ENCODE data around the gene ITGA8.
"Not testable (repeated sequence)": the region's sequence is repeated elsewhere in the genome, so short reads cannot be mapped to it uniquely, and the experiment has no call there.

Gene ITGA8

DNA sequence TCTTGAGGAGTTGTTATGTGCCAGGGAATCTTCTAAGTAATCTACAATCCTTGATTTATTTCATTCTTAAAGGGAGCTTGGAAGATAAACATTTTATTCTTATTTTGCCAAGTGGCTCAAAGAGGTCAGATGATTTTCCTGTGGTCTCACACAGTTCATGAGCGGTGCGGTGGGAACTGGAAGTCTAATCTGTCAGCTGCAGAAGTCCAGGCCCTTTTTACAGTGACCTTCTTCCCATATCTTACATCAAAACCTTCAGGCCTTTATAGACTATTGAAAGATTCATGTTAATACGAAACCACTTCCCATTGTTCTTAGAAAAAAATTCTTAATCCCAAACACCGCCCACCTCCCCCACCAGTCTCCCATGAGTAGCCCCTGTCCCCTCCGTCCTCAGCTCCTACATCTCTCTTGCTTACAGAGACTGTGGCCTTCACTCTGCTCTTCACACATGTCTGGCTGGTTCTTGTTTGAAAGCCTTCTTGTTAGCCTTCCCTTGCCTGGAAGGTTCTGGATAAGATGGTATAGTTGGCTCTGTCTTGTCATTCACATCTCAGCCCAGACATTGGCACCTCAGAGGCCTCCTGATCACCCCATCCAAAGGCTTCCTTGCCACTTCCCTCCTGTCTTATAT, 61.5 kb downstream of the ITGA8 start:
- no peaks in the 10 kb centered on the region for H3K27me3 ChIP-seq (ENCODE audit: control insufficient read depth in 1 of 2, insufficient read depth in 2 of 2, low read length in 2 of 2)
- no peak overlapping the region for H3K4me3 ChIP-seq (ENCODE audit: low read depth in 1 of 2, low read length in 2 of 2)
- H3K9me3 ChIP-seq (ENCODE audit: control insufficient read depth in 1 of 2, low read length in 2 of 2): no peaks in the 10 kb centered on the region
- H3K4me1 ChIP-seq (ENCODE audit: control insufficient read depth in 1 of 2, insufficient read depth in 2 of 2, low read length in 2 of 2): no peaks in the 10 kb centered on the region
- no peaks in the 10 kb centered on the region for H3K36me3 ChIP-seq (ENCODE audit: control insufficient read depth in 1 of 2, insufficient read depth in 2 of 2, low read length in 2 of 2)
- no peak overlapping the region for H3K27ac ChIP-seq (ENCODE audit: low read depth, low read length)
- H3K9ac ChIP-seq (ENCODE audit: low read depth in 1 of 2, low read length in 2 of 2): no peak overlapping the region

DNA sequence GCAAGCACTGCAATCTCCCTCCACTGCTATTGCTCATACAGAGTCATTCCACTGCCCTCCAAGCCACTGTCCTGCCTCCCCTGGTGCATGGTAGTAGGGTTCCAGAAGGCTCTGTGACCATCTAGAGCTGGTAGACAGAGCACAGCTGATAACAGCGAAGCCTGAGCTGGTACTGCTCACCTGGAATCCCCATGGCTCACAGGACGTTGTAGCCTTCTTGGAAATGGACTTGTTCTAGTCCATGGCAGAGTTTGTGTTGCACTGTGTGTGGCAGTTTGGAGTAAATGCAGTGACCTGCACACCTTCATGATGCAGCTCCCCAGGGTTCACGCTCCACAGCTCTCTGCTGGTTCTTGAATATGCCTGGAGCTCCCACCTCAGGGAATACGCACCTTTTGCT, 67.0 kb downstream of the ITGA8 start:
- Histone ChIP-seq H3K27me3 (ENCODE audit: control insufficient read depth in 1 of 2, insufficient read depth in 2 of 2, low read length in 2 of 2) (no peaks in the 10 kb centered on the region), H3K4me1 (ENCODE audit: control insufficient read depth in 1 of 2, insufficient read depth in 2 of 2, low read length in 2 of 2) (no peaks in the 10 kb centered on the region), H3K36me3 (ENCODE audit: control insufficient read depth in 1 of 2, insufficient read depth in 2 of 2, low read length in 2 of 2) (no peaks in the 10 kb centered on the region), H3K9me3 (ENCODE audit: control insufficient read depth in 1 of 2, low read length in 2 of 2) (no peaks in the 10 kb centered on the region), H3K27ac (ENCODE audit: low read depth, low read length) (no peak overlapping the region), H3K4me3 (ENCODE audit: low read depth in 1 of 2, low read length in 2 of 2) (no peak overlapping the region), H3K9ac (ENCODE audit: low read depth in 1 of 2, low read length in 2 of 2) (no peak overlapping the region)

DNA sequence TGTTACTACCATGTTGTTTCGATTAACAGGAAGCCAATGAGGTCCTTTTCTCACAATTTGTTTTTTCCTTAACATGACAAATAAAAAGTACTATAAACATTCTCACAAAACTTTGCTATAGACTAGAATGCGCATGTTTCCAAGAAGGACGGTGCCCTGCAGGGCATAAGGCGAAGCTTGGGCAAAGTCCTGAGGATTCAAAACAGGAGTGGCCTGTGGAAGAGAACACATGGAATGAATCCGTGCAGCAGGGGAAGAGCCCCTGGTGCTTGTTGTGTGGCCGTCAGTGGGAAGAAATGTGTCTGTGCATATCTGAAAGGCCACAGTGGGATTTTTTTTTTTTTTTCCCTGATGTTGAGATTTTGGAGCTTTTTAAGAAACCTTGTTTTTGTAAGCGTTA, 67.6 kb downstream of the ITGA8 start:
- Histone ChIP-seq H3K36me3 (ENCODE audit: control insufficient read depth in 1 of 2, insufficient read depth in 2 of 2, low read length in 2 of 2) (no peaks in the 10 kb centered on the region), H3K9ac (ENCODE audit: low read depth in 1 of 2, low read length in 2 of 2) (no peak overlapping the region), H3K4me3 (ENCODE audit: low read depth in 1 of 2, low read length in 2 of 2) (no peak overlapping the region), H3K27me3 (ENCODE audit: control insufficient read depth in 1 of 2, insufficient read depth in 2 of 2, low read length in 2 of 2) (no peaks in the 10 kb centered on the region), H3K27ac (ENCODE audit: low read depth, low read length) (no peak overlapping the region), H3K9me3 (ENCODE audit: control insufficient read depth in 1 of 2, low read length in 2 of 2) (no peaks in the 10 kb centered on the region), H3K4me1 (ENCODE audit: control insufficient read depth in 1 of 2, insufficient read depth in 2 of 2, low read length in 2 of 2) (no peaks in the 10 kb centered on the region)

DNA sequence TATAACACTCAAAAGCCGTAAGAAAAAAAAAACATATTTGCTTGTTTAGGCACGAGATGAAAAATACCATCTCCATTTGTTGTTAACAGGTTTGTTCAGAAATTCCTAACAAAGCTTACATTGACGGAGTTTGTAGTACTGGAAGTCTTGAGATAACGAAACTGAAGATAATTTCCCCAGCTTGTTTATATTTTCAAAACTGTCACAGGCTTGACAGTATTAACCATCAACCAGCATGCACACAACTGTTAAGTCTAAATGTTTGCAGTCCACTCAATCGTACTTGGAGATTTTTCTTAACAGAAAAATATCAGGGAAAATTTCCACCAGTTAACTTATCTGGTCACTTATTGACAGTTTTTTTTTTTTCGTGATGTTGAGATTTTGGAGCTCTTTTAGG, 68.5 kb downstream of the ITGA8 start:
- Histone ChIP-seq H3K27me3 (ENCODE audit: control insufficient read depth in 1 of 2, insufficient read depth in 2 of 2, low read length in 2 of 2) (no peaks in the 10 kb centered on the region), H3K4me1 (ENCODE audit: control insufficient read depth in 1 of 2, insufficient read depth in 2 of 2, low read length in 2 of 2) (no peaks in the 10 kb centered on the region), H3K9ac (ENCODE audit: low read depth in 1 of 2, low read length in 2 of 2) (no peak overlapping the region), H3K4me3 (ENCODE audit: low read depth in 1 of 2, low read length in 2 of 2) (no peak overlapping the region), H3K36me3 (ENCODE audit: control insufficient read depth in 1 of 2, insufficient read depth in 2 of 2, low read length in 2 of 2) (no peaks in the 10 kb centered on the region), H3K27ac (ENCODE audit: low read depth, low read length) (no peak overlapping the region), H3K9me3 (ENCODE audit: control insufficient read depth in 1 of 2, low read length in 2 of 2) (no peaks in the 10 kb centered on the region)

DNA sequence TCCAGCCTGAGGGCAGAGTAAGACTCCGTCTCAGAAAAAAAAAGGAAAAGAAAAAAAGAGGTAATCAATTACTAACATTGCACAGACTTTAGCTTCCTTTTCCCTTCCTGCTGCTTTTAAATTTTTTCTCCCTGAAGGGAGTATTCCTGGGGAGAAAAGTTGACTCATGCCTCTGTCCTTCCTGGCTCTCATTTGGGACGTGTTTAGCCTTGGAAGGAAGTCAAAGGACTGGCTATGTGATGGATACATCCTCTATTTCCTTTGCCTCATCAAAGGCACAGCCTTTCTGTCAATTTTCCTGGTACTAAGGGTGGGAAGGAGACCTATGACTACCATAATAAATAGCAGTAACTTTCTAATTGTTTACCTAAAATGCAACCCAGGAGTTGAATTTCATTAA, 77.6 kb downstream of the ITGA8 start:
- Histone ChIP-seq H3K27me3 (ENCODE audit: control insufficient read depth in 1 of 2, insufficient read depth in 2 of 2, low read length in 2 of 2) (no peaks in the 10 kb centered on the region), H3K4me1 (ENCODE audit: control insufficient read depth in 1 of 2, insufficient read depth in 2 of 2, low read length in 2 of 2) (no peaks in the 10 kb centered on the region), H3K27ac (ENCODE audit: low read depth, low read length) (no peak overlapping the region), H3K9ac (ENCODE audit: low read depth in 1 of 2, low read length in 2 of 2) (no peak overlapping the region), H3K4me3 (ENCODE audit: low read depth in 1 of 2, low read length in 2 of 2) (no peak overlapping the region), H3K36me3 (ENCODE audit: control insufficient read depth in 1 of 2, insufficient read depth in 2 of 2, low read length in 2 of 2) (no peaks in the 10 kb centered on the region), H3K9me3 (ENCODE audit: control insufficient read depth in 1 of 2, low read length in 2 of 2) (no peaks in the 10 kb centered on the region)

DNA sequence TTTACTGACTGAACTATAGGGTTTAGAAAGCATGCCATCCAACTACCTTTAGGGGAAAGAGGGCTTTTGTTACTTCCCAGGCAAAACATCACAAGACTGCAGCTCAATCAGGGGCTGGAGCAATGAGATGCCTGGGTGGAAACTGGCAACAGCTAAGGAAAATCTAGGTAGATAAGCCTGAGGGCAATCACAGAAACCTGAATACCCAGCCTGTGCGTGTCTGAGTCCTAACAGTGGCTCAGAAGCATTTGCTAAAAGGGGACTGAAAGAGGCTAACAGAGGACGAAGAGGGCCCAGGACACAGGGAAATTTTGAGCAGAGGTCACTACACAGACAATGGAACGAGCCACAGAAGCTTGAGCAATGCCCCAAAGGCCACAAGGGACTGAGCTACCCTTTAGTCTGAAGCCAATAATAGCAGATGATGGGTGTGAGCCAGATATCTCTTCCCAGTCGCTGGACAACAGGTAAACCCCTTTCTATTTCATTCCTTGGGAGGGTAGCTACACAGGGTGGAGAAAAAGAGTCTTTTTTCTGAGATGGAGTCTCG, 79.1 kb downstream of the ITGA8 start:
- no peaks in the 10 kb centered on the region for H3K36me3 ChIP-seq (ENCODE audit: control insufficient read depth in 1 of 2, insufficient read depth in 2 of 2, low read length in 2 of 2)

DNA sequence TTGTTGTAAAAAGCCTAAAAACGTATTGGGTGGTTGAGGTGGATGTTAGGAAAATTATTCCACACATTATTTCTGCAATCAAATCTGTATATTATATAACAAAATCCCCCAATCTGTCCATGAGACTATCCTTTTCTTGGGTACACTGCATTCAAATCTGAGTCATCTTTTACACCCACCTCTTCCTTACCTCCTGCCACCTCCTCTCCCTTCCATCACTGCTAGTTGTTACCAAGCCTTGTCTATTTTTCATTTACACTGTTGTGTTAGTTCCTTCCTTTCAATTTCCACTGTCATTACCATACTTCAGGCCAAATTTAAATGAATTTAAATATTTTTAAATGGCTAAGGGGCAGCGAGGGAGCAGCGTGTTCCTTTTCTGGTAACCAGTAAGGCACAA, 83.3 kb downstream of the ITGA8 start:
- H3K9me3 ChIP-seq (ENCODE audit: control insufficient read depth in 1 of 2, low read length in 2 of 2): no peaks in the 10 kb centered on the region
- no peaks in the 10 kb centered on the region for H3K36me3 ChIP-seq (ENCODE audit: control insufficient read depth in 1 of 2, insufficient read depth in 2 of 2, low read length in 2 of 2)
- no peak overlapping the region for H3K27ac ChIP-seq (ENCODE audit: low read depth, low read length)
- H3K4me3 ChIP-seq (ENCODE audit: low read depth in 1 of 2, low read length in 2 of 2): no peak overlapping the region
- H3K27me3 ChIP-seq (ENCODE audit: control insufficient read depth in 1 of 2, insufficient read depth in 2 of 2, low read length in 2 of 2): no peaks in the 10 kb centered on the region
- H3K4me1 ChIP-seq (ENCODE audit: control insufficient read depth in 1 of 2, insufficient read depth in 2 of 2, low read length in 2 of 2): no peaks in the 10 kb centered on the region
- H3K9ac ChIP-seq (ENCODE audit: low read depth in 1 of 2, low read length in 2 of 2): no peak overlapping the region

More for the DNA sequence above, 79.1 kb downstream of the ITGA8 start:
- Histone ChIP-seq H3K9me3 (ENCODE audit: control insufficient read depth in 1 of 2, low read length in 2 of 2) (no peaks in the 10 kb centered on the region), H3K27me3 (ENCODE audit: control insufficient read depth in 1 of 2, insufficient read depth in 2 of 2, low read length in 2 of 2) (no peaks in the 10 kb centered on the region), H3K4me3 (ENCODE audit: low read depth in 1 of 2, low read length in 2 of 2) (no peak overlapping the region), H3K27ac (ENCODE audit: low read depth, low read length) (no peak overlapping the region), H3K9ac (ENCODE audit: low read depth in 1 of 2, low read length in 2 of 2) (no peak overlapping the region), H3K4me1 (ENCODE audit: control insufficient read depth in 1 of 2, insufficient read depth in 2 of 2, low read length in 2 of 2) (no peaks in the 10 kb centered on the region)

DNA sequence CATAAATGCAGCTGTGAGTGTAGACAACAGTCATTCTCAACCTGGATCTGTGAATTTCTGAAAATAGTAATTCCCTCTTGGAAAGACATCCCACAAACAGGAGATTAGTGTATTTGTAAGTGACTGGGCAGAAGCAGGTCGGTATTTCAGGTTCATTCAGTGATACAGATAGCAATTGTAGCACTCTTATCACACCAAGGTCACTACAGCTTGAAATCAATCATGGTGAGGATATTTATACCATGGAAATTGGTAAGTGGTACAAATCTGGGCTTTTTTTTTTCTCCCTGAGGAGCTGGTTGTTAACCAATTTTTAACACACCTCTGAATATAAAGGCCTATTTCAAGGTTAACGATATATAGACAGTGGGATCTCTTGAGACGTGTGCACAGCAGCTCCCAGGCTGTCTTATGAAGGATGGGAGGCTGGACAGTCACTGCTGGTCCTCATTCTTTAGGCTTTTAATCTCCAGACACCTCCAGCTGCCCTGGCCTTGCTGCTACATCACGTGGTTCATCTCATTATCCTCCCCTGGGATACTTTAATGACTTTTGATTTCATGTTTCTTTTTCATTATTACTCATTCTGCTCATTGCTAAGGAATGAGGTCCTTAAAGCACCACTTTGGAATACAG, 87.1 kb downstream of the ITGA8 start:
- Histone ChIP-seq H3K27ac (ENCODE audit: low read depth, low read length) (no peak overlapping the region), H3K36me3 (ENCODE audit: control insufficient read depth in 1 of 2, insufficient read depth in 2 of 2, low read length in 2 of 2) (no peaks in the 10 kb centered on the region), H3K9me3 (ENCODE audit: control insufficient read depth in 1 of 2, low read length in 2 of 2) (no peaks in the 10 kb centered on the region), H3K4me3 (ENCODE audit: low read depth in 1 of 2, low read length in 2 of 2) (no peak overlapping the region), H3K27me3 (ENCODE audit: control insufficient read depth in 1 of 2, insufficient read depth in 2 of 2, low read length in 2 of 2) (no peaks in the 10 kb centered on the region), H3K9ac (ENCODE audit: low read depth in 1 of 2, low read length in 2 of 2) (no peak overlapping the region), H3K4me1 (ENCODE audit: control insufficient read depth in 1 of 2, insufficient read depth in 2 of 2, low read length in 2 of 2) (no peaks in the 10 kb centered on the region)

DNA sequence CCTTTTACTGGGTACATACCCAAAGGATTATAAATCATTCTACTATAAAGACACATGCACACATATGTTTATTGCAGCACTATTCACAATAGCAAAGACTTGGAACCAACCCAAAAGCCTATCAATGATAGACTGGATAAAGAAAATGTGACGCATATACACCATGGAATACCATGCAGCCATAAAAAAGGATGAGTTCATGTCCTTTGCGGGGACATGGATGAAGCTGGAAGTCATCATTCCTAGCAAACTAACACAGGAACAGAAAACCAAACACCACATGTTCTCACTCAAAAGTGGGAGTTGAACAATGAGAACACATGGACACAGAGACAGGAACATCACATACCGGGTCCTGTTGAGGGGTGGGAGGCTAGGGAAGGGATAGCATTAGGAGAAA, 88.5 kb downstream of the ITGA8 start:
- H3K9ac ChIP-seq (ENCODE audit: low read depth in 1 of 2, low read length in 2 of 2); H3K27me3 ChIP-seq (ENCODE audit: control insufficient read depth in 1 of 2, insufficient read depth in 2 of 2, low read length in 2 of 2); H3K9me3 ChIP-seq (ENCODE audit: control insufficient read depth in 1 of 2, low read length in 2 of 2); H3K36me3 ChIP-seq (ENCODE audit: control insufficient read depth in 1 of 2, insufficient read depth in 2 of 2, low read length in 2 of 2); H3K4me1 ChIP-seq (ENCODE audit: control insufficient read depth in 1 of 2, insufficient read depth in 2 of 2, low read length in 2 of 2); H3K4me3 ChIP-seq (ENCODE audit: low read depth in 1 of 2, low read length in 2 of 2); H3K27ac ChIP-seq (ENCODE audit: low read depth, low read length): not testable (repeated sequence)

DNA sequence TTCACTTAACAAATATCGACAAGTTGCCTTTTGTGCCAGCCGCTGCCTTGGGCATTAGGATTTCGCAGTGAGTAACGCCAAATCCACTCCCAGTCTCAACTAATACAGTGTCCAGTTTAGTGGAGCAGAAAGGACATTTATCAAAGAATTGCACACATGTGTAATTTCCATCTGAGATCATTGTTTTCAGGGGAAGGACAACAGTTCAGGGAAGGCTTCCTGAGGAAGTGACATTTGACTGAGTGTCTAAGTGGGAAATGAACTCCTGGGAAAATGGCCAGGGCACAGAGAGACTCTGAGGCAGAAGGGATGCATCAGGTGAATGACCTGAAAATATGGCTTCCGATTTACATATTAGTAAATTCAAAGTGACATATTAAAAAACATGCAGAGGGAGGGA, 89.4 kb downstream of the ITGA8 start:
- Histone ChIP-seq H3K9ac (ENCODE audit: low read depth in 1 of 2, low read length in 2 of 2) (no peak overlapping the region), H3K36me3 (ENCODE audit: control insufficient read depth in 1 of 2, insufficient read depth in 2 of 2, low read length in 2 of 2) (no peaks in the 10 kb centered on the region), H3K9me3 (ENCODE audit: control insufficient read depth in 1 of 2, low read length in 2 of 2) (no peaks in the 10 kb centered on the region), H3K27me3 (ENCODE audit: control insufficient read depth in 1 of 2, insufficient read depth in 2 of 2, low read length in 2 of 2) (no peaks in the 10 kb centered on the region), H3K4me3 (ENCODE audit: low read depth in 1 of 2, low read length in 2 of 2) (no peak overlapping the region), H3K4me1 (ENCODE audit: control insufficient read depth in 1 of 2, insufficient read depth in 2 of 2, low read length in 2 of 2) (no peaks in the 10 kb centered on the region), H3K27ac (ENCODE audit: low read depth, low read length) (no peak overlapping the region)

Data from duodenal mucosa (tissue), 2 donors.